ENCODE data around the gene KCNJ9. TPM values are rescaled to one million over a fixed set of nuclear protein-coding genes. Genes with fewer than 3 reads are reported as not detected.

The KCNJ9 gene
- total and polyA plus RNA-seq, 2 of the 13 experiments (the other 11 are each of a cell fraction or from before 2014, with no cell fraction given) = not detected

- TF ChIP-seq CSRNP1 (CRISPR knock-in tag; IDR thresholded peaks at IDR 0.05) (no peak), ZBTB7A (CRISPR knock-in tag; IDR thresholded peaks at IDR 0.05) (no peak), ATRX (CRISPR knock-in tag; IDR thresholded peaks at IDR 0.05; ENCODE audit: borderline replicate concordance) (no peak), KDM6A (CRISPR knock-in tag; IDR thresholded peaks at IDR 0.05; ENCODE audit: low read depth) (no peak), NFIB (CRISPR knock-in tag; IDR thresholded peaks at IDR 0.05; ENCODE audit: borderline replicate concordance) (no peak), ZNF879 (CRISPR knock-in tag; IDR thresholded peaks at IDR 0.05) (no peak), MYC (CRISPR knock-in tag; IDR thresholded peaks at IDR 0.05; ENCODE audit: borderline replicate concordance) (peak; percentile 91), KDM1A (CRISPR knock-in tag; IDR thresholded peaks at IDR 0.05) (no peak), ARNT2 (CRISPR knock-in tag; IDR thresholded peaks at IDR 0.05; ENCODE audit: low read depth) (0 out of 2 replicates have a peak, but pooled peaks have one; percentile 42), GATA4 (IDR thresholded peaks at IDR 0.05; ENCODE audit: borderline replicate concordance, low read depth) (no peak), SMYD3 (CRISPR knock-in tag; IDR thresholded peaks at IDR 0.05) (no peak), FOXM1 (CRISPR knock-in tag; IDR thresholded peaks at IDR 0.05) (no peak), ZNF792 (CRISPR knock-in tag; IDR thresholded peaks at IDR 0.05) (no peak), ZNF501 (CRISPR knock-in tag; IDR thresholded peaks at IDR 0.05) (peak; percentile 83), ZNF30 (CRISPR knock-in tag; IDR thresholded peaks at IDR 0.05) (no peak), FOXA3 (CRISPR knock-in tag; IDR thresholded peaks at IDR 0.05) (peak; percentile 36; the same call in 1 of the 2 replicates), MAF1 (CRISPR knock-in tag; IDR thresholded peaks at IDR 0.05; ENCODE audit: borderline replicate concordance) (no peak), ZNF335 (CRISPR knock-in tag; IDR thresholded peaks at IDR 0.05) (no peak), ZKSCAN5 (CRISPR knock-in tag; IDR thresholded peaks at IDR 0.05) (no peak), ZNF546 (CRISPR knock-in tag; conservative IDR thresholded peaks at IDR 0.05) (0 out of 2 replicates have a peak, but pooled peaks have one; percentile 41), ARNTL (CRISPR knock-in tag; IDR thresholded peaks at IDR 0.05) (peak; percentile 100), THAP8 (CRISPR knock-in tag; IDR thresholded peaks at IDR 0.05; ENCODE audit: borderline replicate concordance) (no peak), AKAP8 (CRISPR knock-in tag; IDR thresholded peaks at IDR 0.05) (no peak), ZNF275 (CRISPR knock-in tag; IDR thresholded peaks at IDR 0.05; ENCODE audit: borderline replicate concordance) (0 out of 2 replicates have a peak, but pooled peaks have one; percentile 48), ZNF589 (CRISPR knock-in tag; conservative IDR thresholded peaks at IDR 0.05) (no peak), ATM (IDR thresholded peaks at IDR 0.05; ENCODE audit: borderline replicate concordance) (no peak; the same call in 1 of the 2 replicates), KLF12 (CRISPR knock-in tag; IDR thresholded peaks at IDR 0.05; ENCODE audit: borderline replicate concordance) (no peak), ZNF367 (CRISPR knock-in tag; IDR thresholded peaks at IDR 0.05; ENCODE audit: borderline replicate concordance) (no peak), ZMYM3 (CRISPR knock-in tag; IDR thresholded peaks at IDR 0.05) (no peak), HES4 (CRISPR knock-in tag; IDR thresholded peaks at IDR 0.05; ENCODE audit: borderline replicate concordance) (no peak), ZFYVE20 (CRISPR knock-in tag; IDR thresholded peaks at IDR 0.05; ENCODE audit: borderline replicate concordance, low read depth) (no peak)
Measured at GRCh38 chr1:160101037-160101716, 19.8 kb downstream of the KCNJ9 start (continued).
